GM12873 (cell line): ENCODE measurements around the gene SBF2.

ENCODE experiments used
- TF ChIP-seq, protein P1 (sequence below): IDR thresholded peaks from 2 replicates; pipeline ENCODE4 v1.5.1; 2012; ENCODE audit warnings: low read depth, mild to moderate bottlenecking, moderate library complexity, low read length, control low read depth; ENCODE audit not compliant: insufficient read depth; ENCODE audit errors: missing control alignments

The SBF2 gene

DNA sequence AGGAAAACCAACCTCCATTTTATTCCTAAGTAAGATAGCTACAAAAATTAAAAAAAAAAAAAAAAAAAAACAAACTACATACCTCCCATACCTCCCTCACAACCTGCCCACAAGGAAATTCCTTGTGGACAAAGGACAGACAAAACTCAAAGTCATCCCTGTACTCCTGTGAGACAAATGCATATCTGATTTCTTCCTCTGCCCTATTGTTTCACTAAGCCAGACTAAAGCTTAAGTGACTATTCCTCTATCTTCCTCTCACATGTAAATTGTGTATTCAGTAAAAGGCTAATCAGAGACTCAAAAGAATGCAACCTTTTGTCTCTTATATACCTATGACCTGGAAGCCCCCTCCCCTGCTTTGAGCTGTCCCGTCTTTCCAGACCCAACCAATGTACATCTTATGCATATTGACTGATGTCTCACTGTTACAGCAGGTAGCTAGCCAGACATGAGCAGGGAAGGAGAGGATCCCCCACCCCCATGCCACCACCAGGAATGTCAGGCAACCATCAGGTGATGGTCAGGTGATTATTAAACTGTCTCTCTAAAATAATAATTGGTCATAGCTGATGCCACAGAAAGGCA lies 289.4 kb downstream of the SBF2 start:
- TF ChIP-seq, protein P1, sequence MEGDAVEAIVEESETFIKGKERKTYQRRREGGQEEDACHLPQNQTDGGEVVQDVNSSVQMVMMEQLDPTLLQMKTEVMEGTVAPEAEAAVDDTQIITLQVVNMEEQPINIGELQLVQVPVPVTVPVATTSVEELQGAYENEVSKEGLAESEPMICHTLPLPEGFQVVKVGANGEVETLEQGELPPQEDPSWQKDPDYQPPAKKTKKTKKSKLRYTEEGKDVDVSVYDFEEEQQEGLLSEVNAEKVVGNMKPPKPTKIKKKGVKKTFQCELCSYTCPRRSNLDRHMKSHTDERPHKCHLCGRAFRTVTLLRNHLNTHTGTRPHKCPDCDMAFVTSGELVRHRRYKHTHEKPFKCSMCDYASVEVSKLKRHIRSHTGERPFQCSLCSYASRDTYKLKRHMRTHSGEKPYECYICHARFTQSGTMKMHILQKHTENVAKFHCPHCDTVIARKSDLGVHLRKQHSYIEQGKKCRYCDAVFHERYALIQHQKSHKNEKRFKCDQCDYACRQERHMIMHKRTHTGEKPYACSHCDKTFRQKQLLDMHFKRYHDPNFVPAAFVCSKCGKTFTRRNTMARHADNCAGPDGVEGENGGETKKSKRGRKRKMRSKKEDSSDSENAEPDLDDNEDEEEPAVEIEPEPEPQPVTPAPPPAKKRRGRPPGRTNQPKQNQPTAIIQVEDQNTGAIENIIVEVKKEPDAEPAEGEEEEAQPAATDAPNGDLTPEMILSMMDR = no peak

DNA sequence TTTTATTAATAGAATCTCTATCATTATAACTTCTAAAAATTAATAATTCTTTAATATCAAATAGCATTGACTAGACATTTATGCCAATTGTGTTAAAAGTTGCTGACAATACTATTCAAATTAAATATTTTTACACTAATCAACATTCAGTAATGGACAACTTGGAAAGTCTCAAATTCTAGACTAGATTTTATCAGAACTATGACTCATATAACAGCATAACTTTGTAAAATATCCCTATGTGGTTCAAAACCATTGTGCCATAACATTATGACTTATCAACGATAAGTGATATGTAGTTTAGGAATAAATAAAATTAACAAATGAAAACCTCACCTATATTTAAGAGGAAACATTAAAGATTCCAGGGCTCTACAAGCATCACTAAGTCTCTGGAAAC lies 291.8 kb downstream of the SBF2 start:
- TF ChIP-seq, protein P1 = no peak

DNA sequence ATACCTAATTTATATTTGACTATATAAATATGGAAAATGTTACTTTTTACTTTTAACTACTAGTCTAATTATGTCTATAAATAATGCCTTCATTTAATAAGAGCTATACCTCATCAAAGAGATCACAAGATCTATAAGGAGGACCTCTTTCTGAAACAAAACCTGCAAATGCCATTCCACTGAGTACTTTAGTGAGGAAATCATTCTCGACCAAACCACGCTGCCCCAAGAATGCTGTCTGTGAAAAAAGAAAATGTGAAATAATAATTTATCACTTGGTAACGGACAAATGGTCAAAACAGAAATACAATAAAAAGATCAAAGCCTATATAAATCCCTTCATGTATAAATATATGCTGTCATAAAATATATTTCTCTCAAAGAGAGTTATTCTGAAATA lies 301.7 kb downstream of the SBF2 start:
- TF ChIP-seq, protein P1 = no peak

DNA sequence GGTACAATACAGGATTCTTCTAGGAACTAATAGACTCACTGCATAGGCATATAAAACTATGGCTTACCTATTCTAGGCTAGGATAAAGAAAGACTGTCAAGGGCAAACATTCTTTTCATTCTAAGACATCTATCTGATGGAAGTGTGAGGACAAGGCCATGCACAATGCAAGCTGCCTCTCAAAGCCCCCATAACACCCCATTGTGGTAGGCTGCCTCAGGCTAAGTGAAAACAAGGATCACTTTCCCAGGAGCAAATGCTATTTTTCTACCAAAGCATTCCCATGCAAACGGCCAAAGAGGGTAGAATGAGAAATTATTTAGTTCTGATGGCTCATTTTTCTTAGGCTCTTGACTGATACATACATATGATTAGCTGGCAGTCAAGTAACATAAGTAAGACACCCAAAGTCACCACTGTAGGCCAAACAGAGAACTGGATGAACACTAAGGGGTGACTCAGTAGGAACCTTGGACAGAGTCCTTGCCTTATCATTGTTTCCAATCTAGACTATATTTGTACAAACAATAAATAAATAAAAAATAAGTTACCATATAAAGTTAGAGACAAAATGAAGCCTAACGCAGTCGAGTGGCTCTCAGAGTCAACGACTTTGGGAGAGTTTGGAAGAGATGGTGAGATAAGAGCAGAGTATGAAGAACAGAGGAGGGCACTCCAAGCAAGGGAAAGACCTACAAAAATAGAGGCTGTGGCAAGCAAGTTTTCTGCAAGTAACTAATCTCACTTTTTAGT lies 303.6 kb downstream of the SBF2 start:
- TF ChIP-seq, protein P1 = no peak

DNA sequence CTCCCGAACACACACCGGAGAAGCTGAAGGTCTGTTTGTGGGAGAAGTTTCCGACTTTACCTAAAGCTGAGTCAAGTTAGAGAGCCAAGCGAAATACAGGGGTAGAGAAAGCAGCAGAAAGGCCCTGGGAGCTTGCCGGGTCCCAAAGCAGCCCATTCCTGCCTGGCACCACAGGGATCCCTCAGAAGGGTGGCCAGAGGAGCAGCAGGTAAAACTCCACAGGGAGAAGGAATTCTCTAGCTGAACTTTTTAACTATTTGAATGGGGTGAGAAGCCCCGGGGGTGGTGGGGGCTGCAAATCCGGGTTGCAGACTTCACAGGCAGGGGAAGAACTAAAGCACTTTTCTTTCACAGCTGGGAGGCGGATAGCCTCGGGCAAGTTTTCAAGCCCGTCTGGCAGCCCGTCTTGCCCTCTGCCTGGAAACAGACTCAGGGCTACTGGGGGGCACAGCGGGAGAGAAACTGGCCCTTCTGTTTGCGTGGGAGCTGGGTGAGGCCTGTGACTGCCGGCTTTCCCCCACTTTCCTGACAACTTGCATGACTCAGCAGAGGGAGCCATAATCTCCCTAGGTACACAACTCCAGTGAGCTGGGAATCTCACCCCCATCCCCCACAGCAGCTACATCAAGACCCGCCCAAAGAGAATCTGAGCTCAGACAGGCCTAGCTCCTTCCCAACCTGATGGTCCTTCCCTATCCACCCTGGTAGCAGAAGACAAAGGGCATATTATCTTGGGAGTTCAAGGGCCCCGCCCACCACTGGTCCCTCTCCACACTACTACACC lies 311.0 kb downstream of the SBF2 start:
- TF ChIP-seq, protein P1 = no peak

DNA sequence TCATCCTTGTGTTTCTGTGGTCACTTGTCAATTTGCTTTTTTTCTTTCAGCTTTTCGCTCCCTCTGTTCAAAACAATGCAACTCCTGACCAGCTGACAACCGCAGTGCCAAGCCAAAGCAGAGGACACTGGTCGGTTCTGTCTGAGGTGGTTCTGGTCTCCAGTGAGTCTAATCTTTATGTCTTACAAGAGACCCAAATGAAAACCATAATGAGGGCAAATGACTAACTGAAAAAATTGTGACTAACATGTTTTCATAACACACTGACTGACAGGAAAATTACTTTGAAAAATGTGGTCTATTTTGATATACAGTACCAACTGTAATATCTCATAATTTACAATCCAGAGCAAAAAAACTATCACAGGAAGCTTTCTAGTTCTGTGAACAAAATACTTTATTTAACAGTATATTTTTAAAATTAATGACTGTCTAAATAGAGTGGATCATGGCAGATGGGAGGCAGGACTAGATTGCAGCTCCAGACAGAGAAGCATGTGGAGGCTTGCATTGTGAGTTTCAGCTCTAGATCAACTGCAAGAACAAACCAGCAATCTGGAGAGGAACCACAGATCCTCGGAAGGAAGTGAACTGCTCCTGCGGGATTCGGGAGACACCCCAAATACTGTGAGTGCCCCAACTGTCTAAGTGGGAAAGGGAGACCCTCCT lies 311.8 kb downstream of the SBF2 start:
- TF ChIP-seq, protein P1 = no peak

DNA sequence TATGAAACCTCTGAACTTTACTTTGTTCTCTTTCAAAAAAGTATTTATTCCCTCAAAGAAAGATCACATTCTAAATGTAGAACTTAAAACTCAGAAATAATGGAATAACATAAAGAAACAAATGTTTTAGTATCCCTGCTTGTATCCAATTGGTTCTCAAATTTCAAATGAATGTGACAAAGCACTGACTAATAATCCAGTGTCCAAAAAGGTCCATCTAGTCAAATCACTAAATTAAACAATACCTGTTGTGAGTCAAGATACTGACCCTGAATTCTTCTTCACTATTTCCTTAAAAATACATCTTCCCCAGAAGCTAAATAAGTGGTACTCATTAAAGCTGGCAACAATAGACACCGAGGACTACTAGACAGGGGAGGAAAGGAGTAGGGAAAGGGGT lies 313.1 kb downstream of the SBF2 start:
- TF ChIP-seq, protein P1 = no peak
